ENCODE data around the gene DOCK4.

The DOCK4 gene

DNA sequence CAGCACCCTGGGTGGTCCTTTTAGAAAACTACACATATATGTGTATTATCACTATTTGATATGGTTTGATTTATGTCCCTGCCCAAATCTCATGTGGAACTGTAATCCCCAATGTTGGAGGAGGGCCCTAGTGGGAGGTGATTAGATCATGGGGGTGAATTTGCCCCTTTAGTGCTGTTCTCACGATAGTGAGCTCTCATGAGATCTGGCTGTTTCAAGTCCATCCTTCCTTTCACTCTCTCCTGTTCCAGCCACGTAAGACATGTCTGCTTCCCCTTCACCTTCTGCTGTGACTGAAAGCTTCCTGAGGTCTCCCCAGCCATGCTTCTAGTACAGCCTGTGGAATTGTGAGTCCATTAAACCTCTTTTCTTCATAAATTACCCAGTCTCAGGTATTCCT lies 37.3 kb downstream of the DOCK4 start:
- Histone ChIP-seq H3K36me3 (ENCODE audit: control insufficient read depth in 1 of 2, insufficient read depth in 2 of 2, low read length in 2 of 2) (no peaks in the 10 kb centered on the region), H3K4me1 (ENCODE audit: control insufficient read depth in 1 of 2, insufficient read depth in 2 of 2, low read length in 2 of 2) (peaks cover 0 to 7% of the 10 kb centered on the region in 2 donors), H3K9me3 (ENCODE audit: control insufficient read depth in 1 of 2, low read length in 2 of 2) (no peaks in the 10 kb centered on the region), H3K27ac (ENCODE audit: low read length) (no peak overlapping the region), H3K27me3 (ENCODE audit: low read depth, low read length) (no peaks in the 10 kb centered on the region), H3K4me3 (ENCODE audit: low read depth in 1 of 2, low read length in 2 of 2) (no peak overlapping the region)

GRCh38 chr7:112167147-112167546 lies 39.1 kb downstream of the DOCK4 start:
- Histone ChIP-seq H3K36me3 (ENCODE audit: control insufficient read depth in 1 of 2, insufficient read depth in 2 of 2, low read length in 2 of 2) (no peaks in the 10 kb centered on the region), H3K27ac (ENCODE audit: low read length) (no peak overlapping the region), H3K4me3 (ENCODE audit: low read depth in 1 of 2, low read length in 2 of 2) (no peak overlapping the region), H3K9me3 (ENCODE audit: control insufficient read depth in 1 of 2, low read length in 2 of 2) (no peaks in the 10 kb centered on the region), H3K27me3 (ENCODE audit: low read depth, low read length) (no peaks in the 10 kb centered on the region), H3K4me1 (ENCODE audit: control insufficient read depth in 1 of 2, insufficient read depth in 2 of 2, low read length in 2 of 2) (peaks cover 0 to 7% of the 10 kb centered on the region in 2 donors)

DNA sequence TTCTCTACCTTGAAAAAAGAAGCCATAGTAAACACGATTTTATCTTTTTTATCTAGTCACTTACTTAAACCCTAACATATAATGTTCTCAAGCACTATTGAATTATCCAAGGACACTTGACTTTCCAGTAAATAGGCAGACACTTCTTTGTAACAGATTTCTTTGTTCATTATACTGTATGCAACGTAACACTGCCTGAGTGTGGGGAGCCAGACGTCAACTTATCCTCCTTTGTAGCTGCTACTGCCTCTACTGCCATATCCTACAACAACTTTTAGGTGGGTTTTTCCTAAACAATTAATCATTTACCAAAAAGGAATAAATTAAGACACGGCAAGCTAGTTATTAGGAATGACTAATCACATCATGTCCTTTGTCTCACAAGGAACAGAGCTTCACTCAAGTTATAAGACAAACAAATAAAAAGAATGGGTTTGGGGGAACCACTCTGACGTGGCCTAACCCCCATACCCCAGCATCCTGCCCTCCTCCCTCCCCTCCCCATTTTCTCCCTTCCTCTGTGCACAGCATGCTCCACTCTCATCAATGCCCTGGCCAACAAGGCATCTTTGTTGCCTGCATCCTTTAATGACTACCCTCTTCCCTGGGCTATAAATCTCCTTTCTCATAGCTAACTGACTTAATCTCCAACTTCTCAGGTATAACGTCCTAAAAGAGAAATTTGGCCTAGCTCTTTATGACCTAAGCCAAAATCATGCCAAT lies 43.3 kb downstream of the DOCK4 start:
- no peak overlapping the region for H3K4me3 ChIP-seq (ENCODE audit: low read depth in 1 of 2, low read length in 2 of 2)
- no peak overlapping the region for H3K27ac ChIP-seq (ENCODE audit: low read length)
- H3K9me3 ChIP-seq (ENCODE audit: control insufficient read depth in 1 of 2, low read length in 2 of 2): no peaks in the 10 kb centered on the region
- H3K36me3 ChIP-seq (ENCODE audit: control insufficient read depth in 1 of 2, insufficient read depth in 2 of 2, low read length in 2 of 2): no peaks in the 10 kb centered on the region
- no peaks in the 10 kb centered on the region for H3K27me3 ChIP-seq (ENCODE audit: low read depth, low read length)
- H3K4me1 ChIP-seq (ENCODE audit: control insufficient read depth in 1 of 2, insufficient read depth in 2 of 2, low read length in 2 of 2): peaks cover 0 to 22% of the 10 kb centered on the region in 2 donors

- H3K27ac ChIP-seq (ENCODE audit: low read length): no peak overlapping the region
These were observed 43.9 kb downstream of the DOCK4 start for GRCh38 chr7:112162142-112162766.

DNA sequence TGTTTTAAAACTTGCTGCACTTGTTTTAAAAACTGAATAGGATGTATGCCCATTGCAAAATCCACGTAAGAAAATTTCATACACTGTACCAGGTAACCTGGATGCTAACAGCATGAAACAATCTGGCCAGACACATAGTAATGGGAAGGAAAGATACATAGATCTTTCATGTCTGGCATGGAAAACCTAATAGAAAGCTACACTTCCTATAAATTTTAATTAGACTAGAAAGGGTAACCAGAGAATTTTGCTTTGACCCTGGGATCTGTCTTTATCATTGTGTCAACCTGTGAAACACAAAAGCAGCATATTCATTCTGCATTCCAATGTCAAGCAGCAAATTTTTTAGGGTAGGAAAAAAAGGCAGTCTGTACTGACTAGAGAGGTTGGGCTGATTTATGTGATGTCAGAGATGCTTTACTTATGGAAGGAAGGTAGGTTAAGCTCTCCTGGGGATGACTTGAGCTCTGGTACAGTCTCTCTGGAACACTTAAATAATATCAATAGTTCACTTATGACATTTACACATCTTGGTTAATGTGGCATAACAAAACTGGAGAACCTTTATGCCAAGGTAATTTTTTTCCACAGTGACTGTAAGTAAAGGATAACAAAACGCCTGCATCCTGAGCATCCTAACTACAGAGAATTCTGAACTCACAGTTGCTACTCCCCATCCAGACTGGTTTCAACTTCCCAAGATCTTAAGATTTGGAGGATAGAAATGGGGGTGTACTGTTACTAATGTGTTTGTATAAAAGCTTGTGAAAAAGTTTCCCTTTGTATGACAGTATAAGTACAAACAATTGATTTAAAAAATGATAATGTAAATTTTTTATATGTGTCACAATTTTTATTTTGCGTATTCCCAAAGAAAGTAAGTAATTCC lies 44.7 kb downstream of the DOCK4 start:
- no peaks in the 10 kb centered on the region for H3K9me3 ChIP-seq (ENCODE audit: control insufficient read depth in 1 of 2, low read length in 2 of 2)

More at GRCh38 chr7:112162142-112162766, 43.9 kb downstream of the DOCK4 start:
- no peaks in the 10 kb centered on the region for H3K27me3 ChIP-seq (ENCODE audit: low read depth, low read length)
- H3K4me3 ChIP-seq (ENCODE audit: low read depth in 1 of 2, low read length in 2 of 2): no peak overlapping the region
- no peaks in the 10 kb centered on the region for H3K36me3 ChIP-seq (ENCODE audit: control insufficient read depth in 1 of 2, insufficient read depth in 2 of 2, low read length in 2 of 2)
- H3K4me1 ChIP-seq (ENCODE audit: control insufficient read depth in 1 of 2, insufficient read depth in 2 of 2, low read length in 2 of 2): peaks cover 0 to 22% of the 10 kb centered on the region in 2 donors
- no peaks in the 10 kb centered on the region for H3K9me3 ChIP-seq (ENCODE audit: control insufficient read depth in 1 of 2, low read length in 2 of 2)

GRCh38 chr7:112160771-112161150 lies 45.4 kb downstream of the DOCK4 start:
- Histone ChIP-seq H3K27me3 (ENCODE audit: low read depth, low read length) (no peaks in the 10 kb centered on the region), H3K4me1 (ENCODE audit: control insufficient read depth in 1 of 2, insufficient read depth in 2 of 2, low read length in 2 of 2) (peaks cover 0 to 22% of the 10 kb centered on the region in 2 donors), H3K27ac (ENCODE audit: low read length) (no peak overlapping the region), H3K36me3 (ENCODE audit: control insufficient read depth in 1 of 2, insufficient read depth in 2 of 2, low read length in 2 of 2) (no peaks in the 10 kb centered on the region), H3K9me3 (ENCODE audit: control insufficient read depth in 1 of 2, low read length in 2 of 2) (no peaks in the 10 kb centered on the region), H3K4me3 (ENCODE audit: low read depth in 1 of 2, low read length in 2 of 2) (no peak overlapping the region)

More for the DNA sequence above, 44.7 kb downstream of the DOCK4 start:
- Histone ChIP-seq H3K4me1 (ENCODE audit: control insufficient read depth in 1 of 2, insufficient read depth in 2 of 2, low read length in 2 of 2) (peaks cover 0 to 22% of the 10 kb centered on the region in 2 donors), H3K4me3 (ENCODE audit: low read depth in 1 of 2, low read length in 2 of 2) (no peak overlapping the region), H3K27ac (ENCODE audit: low read length) (no peak overlapping the region), H3K36me3 (ENCODE audit: control insufficient read depth in 1 of 2, insufficient read depth in 2 of 2, low read length in 2 of 2) (no peaks in the 10 kb centered on the region), H3K27me3 (ENCODE audit: low read depth, low read length) (no peaks in the 10 kb centered on the region)

- Histone ChIP-seq H3K4me1 (ENCODE audit: control insufficient read depth in 1 of 2, insufficient read depth in 2 of 2, low read length in 2 of 2) (peaks cover 0 to 22% of the 10 kb centered on the region in 2 donors), H3K27me3 (ENCODE audit: low read depth, low read length) (no peaks in the 10 kb centered on the region), H3K9me3 (ENCODE audit: control insufficient read depth in 1 of 2, low read length in 2 of 2) (no peaks in the 10 kb centered on the region), H3K4me3 (ENCODE audit: low read depth in 1 of 2, low read length in 2 of 2) (no peak overlapping the region), H3K27ac (ENCODE audit: low read length) (no peak overlapping the region), H3K36me3 (ENCODE audit: control insufficient read depth in 1 of 2, insufficient read depth in 2 of 2, low read length in 2 of 2) (no peaks in the 10 kb centered on the region)
These were observed 45.9 kb downstream of the DOCK4 start for GRCh38 chr7:112160130-112160770.

DNA sequence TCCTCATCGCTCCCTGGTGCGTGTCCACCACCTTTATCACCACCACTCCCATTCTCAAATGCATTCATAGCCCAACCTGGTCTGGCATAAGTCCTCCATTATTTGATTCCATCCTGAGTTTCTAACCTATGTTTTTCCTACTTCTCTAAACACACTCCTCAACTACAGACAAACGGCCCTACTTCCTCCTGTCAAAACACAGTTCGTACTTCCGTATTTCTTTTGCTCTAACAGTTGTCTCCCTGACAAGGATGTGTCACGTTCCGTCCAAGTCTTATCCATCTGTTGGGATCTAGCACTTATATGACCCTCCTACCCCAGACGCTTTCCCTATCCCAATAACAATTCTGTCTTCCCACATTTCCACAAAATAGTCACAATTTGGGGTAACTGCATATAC lies 46.8 kb downstream of the DOCK4 start:
- Histone ChIP-seq H3K27me3 (ENCODE audit: low read depth, low read length) (no peaks in the 10 kb centered on the region), H3K4me1 (ENCODE audit: control insufficient read depth in 1 of 2, insufficient read depth in 2 of 2, low read length in 2 of 2) (peaks cover 0 to 22% of the 10 kb centered on the region in 2 donors), H3K36me3 (ENCODE audit: control insufficient read depth in 1 of 2, insufficient read depth in 2 of 2, low read length in 2 of 2) (no peaks in the 10 kb centered on the region), H3K9me3 (ENCODE audit: control insufficient read depth in 1 of 2, low read length in 2 of 2) (no peaks in the 10 kb centered on the region), H3K4me3 (ENCODE audit: low read depth in 1 of 2, low read length in 2 of 2) (no peak overlapping the region), H3K27ac (ENCODE audit: low read length) (no peak overlapping the region)

- Histone ChIP-seq H3K36me3 (ENCODE audit: control insufficient read depth in 1 of 2, insufficient read depth in 2 of 2, low read length in 2 of 2) (no peaks in the 10 kb centered on the region), H3K27ac (ENCODE audit: low read length) (no peak overlapping the region), H3K9me3 (ENCODE audit: control insufficient read depth in 1 of 2, low read length in 2 of 2) (no peaks in the 10 kb centered on the region), H3K4me3 (ENCODE audit: low read depth in 1 of 2, low read length in 2 of 2) (no peak overlapping the region), H3K27me3 (ENCODE audit: low read depth, low read length) (no peaks in the 10 kb centered on the region), H3K4me1 (ENCODE audit: control insufficient read depth in 1 of 2, insufficient read depth in 2 of 2, low read length in 2 of 2) (peaks cover 0 to 14% of the 10 kb centered on the region in 2 donors)
These were observed 49.1 kb downstream of the DOCK4 start for GRCh38 chr7:112157072-112157471.

- H3K9me3 ChIP-seq (ENCODE audit: control insufficient read depth in 1 of 2, low read length in 2 of 2): no peaks in the 10 kb centered on the region
- no peak overlapping the region for H3K27ac ChIP-seq (ENCODE audit: low read length)
- H3K36me3 ChIP-seq (ENCODE audit: control insufficient read depth in 1 of 2, insufficient read depth in 2 of 2, low read length in 2 of 2): no peaks in the 10 kb centered on the region
- no peak overlapping the region for H3K4me3 ChIP-seq (ENCODE audit: low read depth in 1 of 2, low read length in 2 of 2)
- H3K27me3 ChIP-seq (ENCODE audit: low read depth, low read length): no peaks in the 10 kb centered on the region
- H3K4me1 ChIP-seq (ENCODE audit: control insufficient read depth in 1 of 2, insufficient read depth in 2 of 2, low read length in 2 of 2): peaks cover 0 to 7% of the 10 kb centered on the region in 2 donors
These were observed 49.8 kb downstream of the DOCK4 start for GRCh38 chr7:112156412-112156811.

- H3K36me3 ChIP-seq (ENCODE audit: control insufficient read depth in 1 of 2, insufficient read depth in 2 of 2, low read length in 2 of 2): no peaks in the 10 kb centered on the region
- H3K27me3 ChIP-seq (ENCODE audit: low read depth, low read length): no peaks in the 10 kb centered on the region
- H3K4me1 ChIP-seq (ENCODE audit: control insufficient read depth in 1 of 2, insufficient read depth in 2 of 2, low read length in 2 of 2): no peaks in the 10 kb centered on the region
- no peaks in the 10 kb centered on the region for H3K9me3 ChIP-seq (ENCODE audit: control insufficient read depth in 1 of 2, low read length in 2 of 2)
- no peak overlapping the region for H3K4me3 ChIP-seq (ENCODE audit: low read depth in 1 of 2, low read length in 2 of 2)
- H3K27ac ChIP-seq (ENCODE audit: low read length): no peak overlapping the region
These were observed 51.5 kb downstream of the DOCK4 start for GRCh38 chr7:112154690-112155089.

Measured in muscle layer of duodenum (tissue), 2 donors.